GM19372 (cell line): ENCODE results near the gene APOL6.

Source experiments
- ATAC-seq: cut with Tn5 transposase; IDR thresholded peaks from one replicate; pipeline ENCODE4 v1.9.1; 2021; ENCODE audit warnings: mild to moderate bottlenecking, low read depth, moderate library complexity; ENCODE audit not compliant: unreplicated experiment

APOL6 gene, protein sequence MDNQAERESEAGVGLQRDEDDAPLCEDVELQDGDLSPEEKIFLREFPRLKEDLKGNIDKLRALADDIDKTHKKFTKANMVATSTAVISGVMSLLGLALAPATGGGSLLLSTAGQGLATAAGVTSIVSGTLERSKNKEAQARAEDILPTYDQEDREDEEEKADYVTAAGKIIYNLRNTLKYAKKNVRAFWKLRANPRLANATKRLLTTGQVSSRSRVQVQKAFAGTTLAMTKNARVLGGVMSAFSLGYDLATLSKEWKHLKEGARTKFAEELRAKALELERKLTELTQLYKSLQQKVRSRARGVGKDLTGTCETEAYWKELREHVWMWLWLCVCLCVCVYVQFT

GRCh38 chr22:35648066-35649025 lies at the start of gene APOL6:
APOL6 (plus strand) TSS chr22:35648446; CDS start chr22:35656426, 7,980 bp downstream.
- no peak for ATAC-seq

DNA sequence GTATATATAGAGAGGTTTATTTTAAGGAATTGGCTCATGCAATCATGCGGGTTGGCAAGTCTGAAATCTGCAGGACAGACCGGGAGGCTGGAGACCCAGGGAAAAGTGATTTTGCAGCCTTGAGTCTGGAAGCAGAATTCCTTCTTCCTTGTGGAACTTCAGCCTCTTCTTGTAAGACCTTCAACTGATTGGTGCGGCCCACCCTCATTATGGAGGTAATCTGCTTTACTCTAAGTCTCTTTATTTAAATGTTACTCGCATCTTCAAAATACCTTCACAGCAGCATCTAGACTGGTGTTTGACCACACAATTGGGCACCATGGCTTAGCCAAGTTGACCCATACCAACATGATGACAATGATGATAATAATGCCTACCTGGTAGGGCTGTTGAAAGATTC lies 48.9 kb upstream of the APOL6 start:
- no peak for ATAC-seq

- no peak for ATAC-seq
Measured at GRCh38 chr22:35600476-35600875, 47.8 kb upstream of the APOL6 start.

- ATAC-seq, result no peak
Measured at GRCh38 chr22:35601013-35601580, 47.1 kb upstream of the APOL6 start.

DNA sequence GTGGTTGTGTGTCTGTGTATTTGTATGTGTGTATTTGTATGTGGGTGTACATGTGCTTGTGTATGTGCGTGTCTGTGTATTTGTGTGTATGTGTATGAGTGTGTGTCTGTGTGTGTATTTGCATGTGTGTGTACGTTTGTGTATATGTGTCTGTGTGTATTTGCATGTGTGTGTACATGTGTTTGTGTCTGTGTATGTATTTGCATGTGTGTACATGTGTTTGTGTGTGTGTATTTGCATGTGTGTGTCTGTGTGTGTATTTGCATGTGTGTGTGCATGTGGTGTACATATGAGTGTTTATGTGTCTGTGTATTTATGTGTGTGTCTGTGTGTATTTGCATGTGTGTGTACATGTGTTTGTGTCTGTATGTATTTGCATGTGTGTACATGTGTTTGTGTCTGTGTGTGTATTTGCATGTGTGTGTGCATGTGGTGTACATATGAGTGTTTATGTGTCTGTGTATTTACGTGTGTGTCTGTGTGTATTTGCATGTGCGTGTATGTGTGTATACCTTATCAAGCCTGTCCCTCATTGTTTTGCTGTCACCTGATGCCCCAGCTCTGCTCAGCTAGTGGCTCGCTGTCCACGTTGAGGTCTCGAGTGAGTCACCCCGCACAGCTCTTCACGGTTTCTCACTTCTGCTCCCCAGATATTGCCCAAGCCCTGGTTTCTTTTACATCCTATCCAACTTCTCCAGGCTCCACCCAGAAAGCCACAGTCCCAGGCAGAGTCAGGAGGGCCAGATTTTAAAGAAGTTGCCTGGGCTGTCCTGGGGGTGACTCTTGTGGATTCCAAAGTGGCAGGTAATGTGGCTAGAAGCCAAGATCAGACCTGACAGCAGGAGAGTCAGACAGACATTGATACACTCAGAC lies 46.3 kb upstream of the APOL6 start:
- no peak for ATAC-seq

- no peak for ATAC-seq
Measured at GRCh38 chr22:35604621-35605368, 43.5 kb upstream of the APOL6 start.

DNA sequence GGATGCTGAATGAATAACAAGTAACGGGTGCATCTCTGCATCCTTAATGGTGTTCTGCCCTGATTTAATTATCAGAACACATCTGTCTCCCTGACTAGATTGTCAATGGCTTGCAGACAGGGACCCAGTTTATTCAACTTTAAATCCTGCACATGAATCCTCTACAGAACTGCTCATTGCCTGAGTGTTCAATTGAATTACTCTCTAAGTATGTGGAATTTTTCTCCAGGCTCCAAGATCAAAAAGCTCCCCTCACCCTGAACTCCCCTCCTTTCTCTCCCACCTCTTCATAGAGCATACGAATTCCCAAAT lies 42.9 kb upstream of the APOL6 start:
- no peak for ATAC-seq

- no peak for ATAC-seq
Measured at GRCh38 chr22:35605851-35606481, 42.3 kb upstream of the APOL6 start.

DNA sequence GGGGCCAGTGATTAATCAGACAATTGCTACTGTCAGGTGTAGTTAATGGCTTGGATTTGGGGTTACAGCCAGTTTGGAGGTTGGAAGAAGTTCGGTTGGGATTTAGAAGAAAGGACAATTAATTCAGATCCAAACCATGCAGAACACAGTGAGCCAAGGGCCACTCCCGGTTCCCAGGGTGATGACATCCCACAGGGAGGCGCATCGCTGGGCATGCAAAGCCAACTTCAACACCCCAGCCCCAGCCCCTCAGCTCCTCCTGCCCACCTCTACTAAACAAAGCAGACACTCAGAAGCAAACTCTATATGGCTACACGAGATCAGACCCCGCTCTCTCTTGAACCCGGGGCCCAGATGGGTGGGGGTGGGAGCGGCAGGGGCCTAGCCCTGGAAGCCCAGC lies 41.3 kb upstream of the APOL6 start:
- ATAC-seq, result no peak

DNA sequence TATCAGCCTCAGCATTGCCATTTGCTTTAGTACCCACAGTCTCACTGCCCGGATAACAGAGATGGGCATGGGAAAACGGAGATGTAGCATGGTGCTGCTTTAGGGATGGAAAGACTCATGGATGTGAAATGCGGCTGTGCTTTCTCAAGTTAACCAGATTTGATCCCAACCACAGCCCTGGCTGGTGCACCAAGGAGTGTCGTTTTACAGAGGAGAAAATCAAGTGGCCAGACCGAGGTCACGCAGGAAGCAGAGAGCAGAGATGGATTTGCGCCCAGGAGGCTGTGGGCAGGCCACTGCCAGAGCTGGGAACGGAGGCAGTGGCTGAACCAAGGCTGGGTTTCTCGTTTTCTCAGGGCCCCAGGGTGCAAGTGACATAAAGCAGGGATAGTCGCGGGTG lies 40.2 kb upstream of the APOL6 start:
- no peak for ATAC-seq

DNA sequence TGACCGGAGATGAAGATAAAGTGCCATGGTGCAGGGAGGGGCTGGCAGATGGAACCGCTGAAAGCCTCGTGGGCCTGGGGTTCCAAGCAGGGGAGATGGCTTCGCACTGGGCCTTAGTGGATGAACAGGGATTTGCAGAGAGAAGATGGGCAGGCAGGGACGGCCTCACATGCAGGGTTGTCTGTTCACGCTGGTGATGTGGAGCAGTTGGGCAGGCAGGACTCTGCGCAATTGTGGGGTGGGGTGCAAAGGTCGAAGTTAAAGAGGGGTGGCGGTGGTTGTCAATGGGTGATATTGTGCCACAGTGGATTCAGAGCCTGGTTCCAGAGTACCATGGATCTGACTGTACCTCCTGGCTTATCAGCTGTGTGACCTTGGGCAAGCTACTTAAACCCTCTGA lies 39.0 kb upstream of the APOL6 start:
- no peak for ATAC-seq

GRCh38 chr22:35609761-35610160 lies 38.5 kb upstream of the APOL6 start:
- ATAC-seq, result no peak

DNA sequence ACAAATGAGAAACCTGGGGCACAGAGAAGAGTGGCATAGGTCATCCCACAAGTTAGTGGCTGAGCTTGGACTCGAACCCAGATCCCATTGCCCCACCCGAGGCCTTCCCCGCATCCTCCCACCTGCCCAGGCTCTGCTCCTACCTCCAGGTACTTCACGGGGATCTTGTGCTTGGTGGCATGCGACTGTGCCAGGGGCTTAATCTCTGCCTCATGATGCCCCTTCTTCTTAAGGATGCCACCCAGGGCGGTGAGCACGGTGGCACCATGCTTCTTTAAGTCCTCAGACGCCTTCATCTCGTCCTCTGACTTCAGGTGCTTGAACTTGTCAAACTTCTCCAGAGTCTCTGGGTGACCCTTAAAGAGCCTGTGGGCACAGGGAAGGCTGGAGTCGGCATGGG lies 37.5 kb upstream of the APOL6 start:
- ATAC-seq, result no peak

DNA sequence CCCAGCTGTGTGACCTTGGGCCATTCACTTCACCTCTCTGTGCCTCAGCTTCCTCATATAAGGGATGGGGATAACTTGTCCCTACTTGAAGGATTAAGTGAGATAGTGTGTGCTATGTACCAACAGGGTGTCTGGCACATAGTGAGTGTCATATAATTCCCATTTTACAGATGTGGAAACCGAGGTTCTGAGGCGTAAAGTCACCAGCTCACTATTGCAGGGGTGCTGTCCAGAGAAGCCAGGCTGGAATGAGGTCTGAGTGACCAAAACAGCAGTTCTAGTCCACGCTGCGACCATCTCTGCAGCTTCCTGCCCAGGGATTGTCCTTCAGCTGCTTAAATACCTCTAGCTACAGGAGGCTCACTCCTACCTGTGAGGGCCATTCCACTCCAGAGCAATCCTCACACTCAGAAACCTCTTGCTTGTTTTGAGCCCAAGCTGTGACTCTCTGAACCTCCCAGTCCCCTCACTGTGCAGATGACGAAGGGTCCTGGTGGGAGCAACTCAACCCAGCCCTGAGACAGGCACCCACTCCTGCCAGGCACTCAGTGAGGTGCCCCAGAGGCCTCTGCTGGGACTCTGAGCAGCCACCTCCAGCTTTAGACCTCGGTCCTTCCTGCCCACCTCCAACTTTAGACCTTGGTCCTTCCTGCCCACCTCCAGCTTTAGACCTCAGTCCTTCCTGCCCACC lies 36.9 kb upstream of the APOL6 start:
- no peak for ATAC-seq

- ATAC-seq, result no peak
Measured at GRCh38 chr22:35611891-35612576, 36.2 kb upstream of the APOL6 start.

- no peak for ATAC-seq
Measured at GRCh38 chr22:35612903-35613302, 35.3 kb upstream of the APOL6 start.

DNA sequence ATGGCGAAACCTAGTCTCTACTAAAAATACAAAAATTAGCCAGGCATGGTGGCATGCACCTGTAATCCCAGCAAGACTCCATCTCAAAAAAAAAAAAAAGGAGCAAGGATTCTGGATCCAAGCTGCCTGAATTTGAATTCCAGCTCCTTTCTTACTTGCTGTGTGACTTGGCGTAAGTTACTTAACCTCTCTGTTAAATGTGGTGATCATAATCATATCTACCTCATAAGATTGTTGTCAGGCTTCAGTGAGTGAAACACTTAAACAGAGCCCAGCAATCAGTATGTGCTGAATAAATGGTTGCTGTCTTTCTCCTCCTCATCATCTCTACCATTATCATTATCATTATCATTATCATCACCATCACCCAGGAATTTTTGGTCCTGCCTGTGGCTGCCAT lies 33.8 kb upstream of the APOL6 start:
- no peak for ATAC-seq

DNA sequence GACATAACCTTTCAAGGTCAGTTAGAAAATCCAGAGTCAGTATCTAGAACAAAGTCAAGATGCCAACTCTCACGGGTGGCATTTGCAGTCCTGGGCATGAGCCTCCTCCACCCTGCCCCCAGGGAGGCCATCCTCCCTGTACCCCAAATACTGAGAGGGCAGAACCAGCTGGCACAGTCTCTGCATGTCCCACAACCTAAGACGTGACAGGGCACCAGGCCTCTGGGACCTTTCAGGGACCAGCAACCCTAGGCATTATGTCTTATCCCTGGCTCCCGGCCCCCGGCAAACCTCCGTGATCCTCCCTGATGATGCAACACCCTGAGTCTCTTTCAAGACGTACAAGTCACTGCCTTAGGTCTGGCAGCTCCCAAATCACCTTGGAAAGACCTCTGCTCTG lies 33.1 kb upstream of the APOL6 start:
- ATAC-seq, result no peak
